ENCODE results near the gene CFAP298.

DNA sequence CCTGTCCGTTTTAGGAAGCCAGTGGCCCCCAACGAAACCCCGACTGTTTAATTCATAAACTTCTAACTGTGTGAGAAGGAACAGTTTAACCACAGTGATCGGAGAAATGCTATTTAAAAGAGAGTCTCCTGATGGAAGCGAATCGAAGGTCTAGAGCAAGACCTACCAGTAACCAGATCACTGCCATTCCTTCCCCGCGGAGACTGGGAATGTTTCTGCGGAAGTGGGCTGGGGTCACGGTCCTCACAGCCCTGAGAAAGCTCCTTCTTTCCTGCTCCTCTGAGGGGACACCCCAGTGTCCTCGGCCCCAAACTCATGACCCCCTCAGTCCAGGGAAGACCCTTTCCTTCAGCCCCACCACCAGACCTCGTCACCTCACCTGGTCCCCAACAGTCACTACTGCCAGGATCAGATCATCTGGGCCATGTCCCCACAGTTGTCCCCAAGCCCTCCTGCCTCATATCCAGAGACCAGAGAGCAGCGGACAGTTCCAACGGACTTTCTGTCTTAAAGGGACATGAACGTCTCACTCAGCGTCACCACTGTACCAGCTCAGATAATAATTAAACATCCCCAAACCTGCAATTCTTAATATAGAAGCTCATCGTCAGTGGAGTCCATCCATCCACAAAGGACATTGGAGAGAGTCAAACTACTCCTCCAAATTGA, 27.0 kb downstream of the CFAP298 start, which contains the start of gene TCP10L:
- no peak for TF ChIP-seq CTCF (conservative IDR thresholded peaks at IDR 0.05; ENCODE audit: low read depth, low read length)
- no peak for TF ChIP-seq EZH2 (IDR thresholded peaks at IDR 0.05; ENCODE audit: low read length, unreplicated experiment)

All from PC-3 (cell line).